HepG2 (cell line): Measurements from ENCODE around the gene SOBP.

Source experiments
- BCL3 ChIP-seq: sonication (generic); formaldehyde crosslinking; IDR thresholded peaks from 2 replicates; pipeline ENCODE4 v1.5.1; 2020; ENCODE audit warnings: mild to moderate bottlenecking, missing genetic modification reagents, moderate library complexity
- HINFP ChIP-seq: sonication (generic); formaldehyde crosslinking; IDR thresholded peaks from 2 replicates; pipeline ENCODE4 v1.4.0; 2020; ENCODE audit warnings: low read depth, mild to moderate bottlenecking, missing genetic modification reagents
- HMG20B ChIP-seq: conservative IDR thresholded peaks from 2 replicates; pipeline ENCODE4 v1.6.1; 2016; ENCODE audit warnings: missing genetic modification reagents, missing compliant biosample characterization
- NR3C1 ChIP-seq: sonication (generic); formaldehyde crosslinking; IDR thresholded peaks from 2 replicates; pipeline ENCODE4 v1.4.0; 2020; ENCODE audit warnings: missing genetic modification reagents
- PHB2 ChIP-seq: fragments of 450-650 bp; IDR thresholded peaks from 2 replicates; pipeline ENCODE4 v1.6.1; 2018; ENCODE audit not compliant: partially characterized antibody
- RELA ChIP-seq: sonication (generic); formaldehyde crosslinking; IDR thresholded peaks from 2 replicates; pipeline ENCODE4 v1.4.0; 2020; ENCODE audit warnings: missing genetic modification reagents
- SIN3B ChIP-seq: fragments of 150-350 bp; IDR thresholded peaks from 2 replicates; pipeline ENCODE4 v1.6.1; 2014; ENCODE audit warnings: low read length
- SRF ChIP-seq: IDR thresholded peaks from 2 replicates; pipeline ENCODE4 v1.6.1; 2011; ENCODE audit warnings: mild to moderate bottlenecking, low read depth, low read length, moderate library complexity
- ZNF292 ChIP-seq: sonication (generic); formaldehyde crosslinking; IDR thresholded peaks from 2 replicates; pipeline ENCODE4 v1.8.1; 2022; ENCODE audit warnings: mild to moderate bottlenecking, low read depth, missing genetic modification reagents, borderline replicate concordance
- ZNF510 ChIP-seq: sonication (generic); formaldehyde crosslinking; IDR thresholded peaks from 2 replicates; pipeline ENCODE4 v1.4.0; 2020; ENCODE audit warnings: low read depth, mild to moderate bottlenecking, missing genetic modification reagents

- TF ChIP-seq SRF = no peak
- TF ChIP-seq RELA (CRISPR knock-in tag) = no peak
- TF ChIP-seq BCL3 (CRISPR knock-in tag) = no peak
- no peak for TF ChIP-seq ZNF292 (CRISPR knock-in tag)
- TF ChIP-seq ZNF510 (CRISPR knock-in tag) = no peak
- TF ChIP-seq PHB2 = no peak
- no peak for TF ChIP-seq HINFP (CRISPR knock-in tag)
- no peak for TF ChIP-seq SIN3B
- no peak for TF ChIP-seq HMG20B (CRISPR knock-in tag)
- no peak for TF ChIP-seq NR3C1
These were observed 124.9 kb downstream of the SOBP start for GRCh38 chr6:107614828-107615227.
